Erythroblast (primary cell): ENCODE data around the gene SIRPB1.

Experiments
- GATA1 ChIP-seq: IDR thresholded peaks from 2 replicates; pipeline ENCODE4 v1.6.1; 2011; ENCODE audit warnings: low read depth, mild to moderate bottlenecking, control low read depth, low read length, moderate library complexity
- POLR2A ChIP-seq: IDR thresholded peaks from 2 replicates; pipeline ENCODE4 v1.6.1; 2011; ENCODE audit warnings: mild to moderate bottlenecking, low read length

GRCh38 chr20:1666802-1667201, 47.0 kb upstream of the SIRPB1 start:
- no peak for TF ChIP-seq POLR2A
- TF ChIP-seq GATA1, result no peak
